ENCODE results near the gene FOXC1.

FOXC1 gene

DNA sequence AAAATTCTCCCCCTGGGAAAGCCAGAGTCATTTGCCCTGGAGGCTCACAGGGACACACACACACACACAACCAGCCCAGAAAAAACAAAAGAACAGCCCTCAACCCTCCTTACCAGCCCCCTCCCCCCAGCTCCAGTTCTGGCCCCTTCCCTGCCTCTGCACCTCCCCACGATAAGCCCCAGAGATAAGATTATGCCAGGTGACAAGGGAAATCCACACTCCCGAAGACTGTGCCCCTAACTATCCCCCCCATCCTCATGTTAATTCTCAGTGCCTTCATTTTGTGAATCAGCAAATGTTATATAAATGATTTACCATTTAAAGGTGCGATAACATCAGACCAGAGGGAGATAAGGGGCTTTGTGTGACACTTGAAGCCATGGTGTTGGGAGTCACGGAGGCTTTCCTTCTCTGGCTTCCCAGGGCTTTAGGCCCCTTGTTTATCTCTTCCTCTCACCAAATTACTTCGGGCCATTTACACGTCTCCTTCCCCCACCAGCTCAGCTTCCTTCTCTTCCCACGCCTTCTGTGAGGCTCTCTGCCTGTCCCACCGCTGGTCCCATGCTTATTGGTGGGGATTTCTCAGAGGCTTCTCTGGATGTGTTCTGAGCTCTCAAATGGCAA is 12.5 kb upstream of the FOXC1 start:
- Histone ChIP-seq H3K27ac (no peak overlapping the region), H3K36me3 (no peaks in the 10 kb centered on the region), H3K4me3 (no peak overlapping the region), H3K9me3 (no peaks in the 10 kb centered on the region), H3K27me3 (peaks cover 0 to 9% of the 10 kb centered on the region in 2 donors), H3K4me1 (peaks cover 0 to 9% (median 2%) of the 10 kb centered on the region in 4 donors)
- intact Hi-C loops (cut with DNase I; ENCODE audit: low total_unique reads): loop anchor here (5.0 kb wide), 2 partner anchors 1100 to 1155 kb away; partner anchors contain the start of gene MYLK4
- DNase-seq: no peak
- TF ChIP-seq, protein P1, sequence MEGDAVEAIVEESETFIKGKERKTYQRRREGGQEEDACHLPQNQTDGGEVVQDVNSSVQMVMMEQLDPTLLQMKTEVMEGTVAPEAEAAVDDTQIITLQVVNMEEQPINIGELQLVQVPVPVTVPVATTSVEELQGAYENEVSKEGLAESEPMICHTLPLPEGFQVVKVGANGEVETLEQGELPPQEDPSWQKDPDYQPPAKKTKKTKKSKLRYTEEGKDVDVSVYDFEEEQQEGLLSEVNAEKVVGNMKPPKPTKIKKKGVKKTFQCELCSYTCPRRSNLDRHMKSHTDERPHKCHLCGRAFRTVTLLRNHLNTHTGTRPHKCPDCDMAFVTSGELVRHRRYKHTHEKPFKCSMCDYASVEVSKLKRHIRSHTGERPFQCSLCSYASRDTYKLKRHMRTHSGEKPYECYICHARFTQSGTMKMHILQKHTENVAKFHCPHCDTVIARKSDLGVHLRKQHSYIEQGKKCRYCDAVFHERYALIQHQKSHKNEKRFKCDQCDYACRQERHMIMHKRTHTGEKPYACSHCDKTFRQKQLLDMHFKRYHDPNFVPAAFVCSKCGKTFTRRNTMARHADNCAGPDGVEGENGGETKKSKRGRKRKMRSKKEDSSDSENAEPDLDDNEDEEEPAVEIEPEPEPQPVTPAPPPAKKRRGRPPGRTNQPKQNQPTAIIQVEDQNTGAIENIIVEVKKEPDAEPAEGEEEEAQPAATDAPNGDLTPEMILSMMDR (IDR thresholded peaks at IDR 0.05): no peak

DNA sequence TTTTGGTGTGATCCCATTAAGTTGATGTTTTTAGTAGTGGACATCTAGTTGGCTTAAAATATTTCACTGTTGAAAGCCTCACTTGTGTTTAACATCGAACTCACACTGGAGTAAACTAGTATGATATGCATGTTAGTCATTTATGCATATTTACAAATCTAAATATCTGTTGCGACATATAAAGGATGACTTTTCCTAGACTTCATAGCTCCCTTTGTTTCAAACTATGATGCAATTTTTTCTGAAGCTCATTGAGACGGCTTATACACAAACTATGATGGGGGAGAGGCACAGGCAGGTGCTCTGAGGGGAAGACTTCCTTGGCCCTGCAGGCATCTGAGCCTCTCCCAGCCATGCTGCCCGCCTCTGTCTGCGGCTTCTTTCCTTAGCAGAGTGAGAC is 11.8 kb upstream of the FOXC1 start:
- TF ChIP-seq, protein P1 (IDR thresholded peaks at IDR 0.05): no peak
- no peaks in the 10 kb centered on the region for H3K36me3 ChIP-seq
- no peak overlapping the region for H3K27ac ChIP-seq
- intact Hi-C loops (cut with DNase I; ENCODE audit: low total_unique reads): loop anchor here (5.0 kb wide), 2 partner anchors 1099 to 1154 kb away; partner anchors contain the start of gene MYLK4
- H3K4me3 ChIP-seq: no peak overlapping the region
- no peaks in the 10 kb centered on the region for H3K9me3 ChIP-seq
- no peak for DNase-seq
- H3K27me3 ChIP-seq: peaks cover 0 to 9% of the 10 kb centered on the region in 2 donors
- peaks cover 0 to 9% (median 3%) of the 10 kb centered on the region in 4 donors for H3K4me1 ChIP-seq

DNA sequence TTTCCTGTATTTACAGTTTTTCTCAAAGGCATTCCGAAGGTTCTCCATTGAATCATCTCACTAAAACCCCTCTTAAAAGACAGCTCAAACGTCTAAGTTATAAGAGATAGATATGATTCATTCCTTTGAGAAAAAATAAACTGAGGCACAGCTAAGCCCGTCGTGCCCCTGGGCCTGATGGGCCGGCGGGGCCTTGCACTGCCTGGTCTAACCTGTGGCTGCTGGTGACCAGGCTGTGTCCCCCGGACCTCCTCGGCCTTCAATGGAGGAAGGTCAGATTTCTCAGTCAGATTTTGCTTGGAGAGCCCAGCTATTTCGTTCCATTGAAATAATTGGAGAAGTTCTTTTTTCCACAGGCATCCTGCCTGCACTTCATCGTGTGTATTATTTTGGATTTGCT is 11.3 kb upstream of the FOXC1 start:
- no peak for DNase-seq
- peaks cover 0 to 9% of the 10 kb centered on the region in 2 donors for H3K27me3 ChIP-seq
- intact Hi-C loops (cut with DNase I; ENCODE audit: low total_unique reads): loop anchor here (5.0 kb wide), 2 partner anchors 1099 to 1154 kb away; partner anchors contain the start of gene MYLK4
- no peak overlapping the region for H3K4me3 ChIP-seq
- H3K9me3 ChIP-seq: no peaks in the 10 kb centered on the region
- H3K27ac ChIP-seq: no peak overlapping the region
- H3K36me3 ChIP-seq: no peaks in the 10 kb centered on the region
- TF ChIP-seq, protein P1 (IDR thresholded peaks at IDR 0.05): no peak
- peaks cover 0 to 11% (median 4%) of the 10 kb centered on the region in 4 donors for H3K4me1 ChIP-seq

DNA sequence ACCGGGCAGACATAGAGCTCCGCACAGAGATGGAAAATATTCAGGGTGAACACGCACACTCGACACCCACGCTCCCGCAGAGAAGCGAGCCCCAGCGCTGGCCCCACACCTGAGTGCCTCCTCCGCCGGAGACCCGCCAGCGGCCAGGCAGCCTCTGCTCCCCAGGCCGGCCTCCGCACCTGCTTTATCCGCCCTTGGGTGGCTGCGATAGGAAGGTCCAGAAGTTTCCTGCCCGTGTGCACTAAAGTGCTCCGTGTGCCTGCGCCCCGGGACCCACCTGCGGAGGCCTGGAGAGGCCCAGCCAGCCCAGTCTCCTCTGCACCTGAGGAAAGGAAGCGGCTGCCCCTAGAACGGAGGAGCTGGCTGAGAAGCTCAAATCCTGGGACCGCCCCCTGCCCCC is 10.8 kb upstream of the FOXC1 start:
- TF ChIP-seq, protein P1 (IDR thresholded peaks at IDR 0.05): no peak
- Histone ChIP-seq H3K27me3 (peaks cover 0 to 9% of the 10 kb centered on the region in 2 donors), H3K27ac (no peak overlapping the region), H3K4me3 (no peak overlapping the region), H3K9me3 (no peaks in the 10 kb centered on the region), H3K4me1 (peaks cover 0 to 16% (median 5%) of the 10 kb centered on the region in 4 donors), H3K36me3 (no peaks in the 10 kb centered on the region)
- intact Hi-C loops (cut with DNase I; ENCODE audit: low total_unique reads): loop anchor here (5.0 kb wide), 2 partner anchors 1098 to 1153 kb away; partner anchors contain the start of gene MYLK4
- DNase-seq: no peak

DNA sequence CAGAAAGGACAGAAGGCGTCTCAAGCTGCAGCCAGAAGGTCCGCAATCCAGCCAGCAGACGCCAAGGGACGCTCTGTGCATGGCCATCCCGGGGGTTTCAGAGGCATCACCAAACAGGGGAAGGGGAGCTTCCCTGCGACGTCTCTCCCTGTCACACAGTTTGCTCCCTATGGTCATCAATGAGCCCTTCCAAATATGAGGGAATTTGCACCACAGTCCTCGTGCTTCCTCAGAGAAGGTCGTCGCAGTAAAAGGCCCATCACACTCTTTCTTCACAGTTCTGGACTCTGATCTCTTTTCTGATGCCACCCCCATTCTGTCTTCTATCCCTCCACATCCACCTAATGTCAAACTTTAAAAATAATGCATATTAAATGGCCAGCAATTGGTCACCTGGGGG is 10.2 kb upstream of the FOXC1 start:
- peaks cover 0 to 6% of the 10 kb centered on the region in 2 donors for H3K27me3 ChIP-seq
- no peaks in the 10 kb centered on the region for H3K9me3 ChIP-seq
- TF ChIP-seq, protein P1 (IDR thresholded peaks at IDR 0.05): no peak
- H3K4me3 ChIP-seq: no peak overlapping the region
- no peak for DNase-seq
- no peaks in the 10 kb centered on the region for H3K36me3 ChIP-seq
- intact Hi-C loops (cut with DNase I; ENCODE audit: low total_unique reads): loop anchor here (5.0 kb wide), 2 partner anchors 1098 to 1153 kb away; partner anchors contain the start of gene MYLK4
- peaks cover 0 to 19% (median 8%) of the 10 kb centered on the region in 4 donors for H3K4me1 ChIP-seq
- H3K27ac ChIP-seq: no peak overlapping the region
